Dermis microvascular lymphatic vessel endothelial cell (primary cell): Measurements from ENCODE around the gene CT47C1. TPM values are rescaled to one million over a fixed set of nuclear protein-coding genes. Genes with fewer than 3 reads are reported as not detected.

ENCODE experiments used
- DNase-seq, 2 donors: peaks; one replicate each; pipeline versions ENCODE4 v3.0.0 to v3.0.0-alpha.2; 2010; ENCODE audit warnings: low read depth in 2 of 2
- total RNA-seq: library from RNA; depleted of rRNA; stranded (reverse); fragments of >200 nt; gene quantifications from 2 replicates; pipeline ENCODE4 v1.2.1, GENCODE V29; 2014

CT47C1 gene
- total RNA-seq, 1 donor from 2014 or later, result not detected

DNA sequence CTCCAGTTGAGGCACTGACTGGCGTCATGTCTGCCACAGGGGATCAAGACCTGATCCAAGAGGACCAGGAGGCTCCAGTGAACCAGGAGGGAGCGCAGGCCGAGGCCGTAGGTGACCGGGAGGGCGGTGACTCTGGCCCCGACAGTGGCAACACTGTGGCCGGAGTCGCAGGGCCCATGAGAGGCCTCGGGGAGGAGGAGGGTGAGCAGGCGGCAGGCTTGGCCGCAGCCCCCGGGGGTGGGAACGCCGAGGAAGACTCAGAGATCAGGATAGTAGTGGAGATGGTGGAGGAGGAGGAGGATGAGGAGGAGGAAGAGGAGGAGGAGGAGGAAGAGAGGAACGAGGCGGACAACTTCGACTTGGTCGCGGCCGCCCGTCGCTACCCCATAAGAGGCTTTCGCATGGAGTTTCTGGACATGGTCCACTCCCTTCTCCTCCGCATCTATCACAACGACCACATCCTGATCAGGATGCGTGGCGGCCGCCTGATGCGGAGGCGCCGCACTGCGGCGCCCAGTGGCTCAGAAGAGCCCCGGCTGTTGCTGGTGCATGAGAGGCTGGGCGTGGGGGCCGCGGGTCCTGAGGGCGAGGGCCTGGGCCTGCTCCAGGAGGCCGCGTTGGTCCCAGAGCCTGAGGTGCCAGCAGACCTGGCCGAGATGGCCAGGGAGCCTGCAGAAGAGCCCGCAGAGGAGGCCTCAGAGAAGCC, 560 bp downstream of the CT47C1 start:
- DNase-seq, result no peak

- no peak for DNase-seq
These were observed 1.1 kb downstream of the CT47C1 start for GRCh38 chrX:119073911-119074310.

- DNase-seq, result no peak
These were observed 2.7 kb downstream of the CT47C1 start for GRCh38 chrX:119075270-119076025.

- no peak for DNase-seq
These were observed 9.5 kb downstream of the CT47C1 start for GRCh38 chrX:119082278-119082677.

DNA sequence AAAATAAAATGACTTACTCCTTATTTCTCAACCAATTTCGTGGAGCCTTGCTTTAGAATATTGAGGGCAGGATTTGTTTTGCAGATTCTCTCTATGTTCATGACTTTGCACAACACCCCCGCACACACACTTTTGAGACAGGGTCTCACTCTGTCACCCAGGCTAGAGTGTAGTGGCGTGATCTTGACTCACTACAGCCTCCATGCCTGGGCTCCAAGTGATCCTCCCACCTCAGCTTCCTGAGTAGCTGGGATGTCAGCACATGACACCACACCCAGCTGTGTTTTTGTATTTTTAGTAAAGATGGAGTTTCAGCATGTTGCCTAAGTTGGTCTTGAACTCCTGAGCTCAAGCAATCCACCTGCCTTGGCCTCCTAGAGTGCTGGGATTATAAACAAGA, 12.0 kb downstream of the CT47C1 start:
- no peak for DNase-seq

GRCh38 chrX:119087121-119087520, 14.3 kb downstream of the CT47C1 start:
- DNase-seq, result no peak

DNA sequence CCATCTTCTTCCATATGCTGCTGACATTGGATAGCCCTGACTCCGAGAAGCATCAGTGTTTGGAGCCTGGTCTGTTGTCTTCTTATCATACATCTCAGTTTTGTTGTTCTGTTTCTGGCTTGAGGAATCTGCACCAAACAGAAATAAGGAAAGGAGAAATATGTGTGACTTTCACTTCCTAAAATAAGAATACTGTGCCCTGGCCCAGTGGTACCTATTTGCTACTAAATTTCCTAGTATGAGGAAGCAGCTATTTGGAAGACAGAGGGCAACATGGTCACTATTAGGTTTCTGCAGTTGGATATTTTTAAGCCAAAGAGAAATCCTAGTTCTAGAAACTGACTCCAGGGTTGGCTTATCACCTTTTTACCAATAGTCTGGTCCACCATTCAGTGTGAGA, 16.8 kb downstream of the CT47C1 start:
- DNase-seq, result no peak

- DNase-seq, result no peak
These were observed 17.8 kb downstream of the CT47C1 start for GRCh38 chrX:119090627-119091026.

- no peak for DNase-seq
These were observed 21.4 kb downstream of the CT47C1 start for GRCh38 chrX:119093991-119094735.

DNA sequence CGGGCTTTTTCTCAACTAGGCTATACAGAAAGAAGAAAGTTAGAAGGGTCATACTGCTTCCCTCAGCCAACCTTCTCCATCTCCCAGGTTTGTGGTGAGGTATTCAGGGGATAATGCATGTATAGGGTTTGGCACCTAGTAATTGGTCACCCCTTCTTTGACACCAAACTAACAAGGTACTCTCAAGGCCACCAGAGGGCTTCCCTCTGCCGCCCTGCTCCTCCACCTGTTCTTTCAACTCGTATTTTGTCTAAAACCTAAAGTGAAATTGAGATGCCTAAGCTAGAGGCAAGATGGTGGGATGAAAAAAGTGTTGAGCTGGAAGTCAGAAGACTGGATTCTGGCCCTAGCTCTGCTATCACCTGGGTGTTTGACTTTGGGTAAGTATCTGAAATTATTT, 22.0 kb downstream of the CT47C1 start:
- no peak for DNase-seq

- DNase-seq, result no peak
These were observed 23.1 kb downstream of the CT47C1 start for GRCh38 chrX:119095936-119096335.

GRCh38 chrX:119101168-119101567, 28.4 kb downstream of the CT47C1 start:
- no peak for DNase-seq

GRCh38 chrX:119105826-119106225, 33.0 kb downstream of the CT47C1 start:
- no peak for DNase-seq

DNA sequence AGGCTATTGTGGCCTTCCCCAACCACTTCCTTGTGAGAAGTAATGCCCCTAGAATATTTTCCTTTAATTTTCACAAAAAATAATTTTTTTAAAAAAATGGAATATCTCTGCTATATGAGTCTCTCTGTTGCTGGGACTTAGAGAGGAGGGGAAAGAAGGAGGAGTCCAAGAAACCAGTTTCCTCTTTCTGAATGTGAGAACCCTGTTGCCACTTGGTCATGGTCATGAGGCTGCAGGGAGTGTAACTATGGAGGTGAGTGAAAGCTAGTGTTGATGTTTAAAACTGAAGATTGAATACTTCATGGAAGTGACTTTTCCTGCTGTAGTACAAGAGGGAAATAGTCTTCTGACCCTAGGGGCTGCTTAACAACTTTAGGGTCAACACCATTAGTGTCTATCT, 34.4 kb downstream of the CT47C1 start:
- no peak for DNase-seq

DNA sequence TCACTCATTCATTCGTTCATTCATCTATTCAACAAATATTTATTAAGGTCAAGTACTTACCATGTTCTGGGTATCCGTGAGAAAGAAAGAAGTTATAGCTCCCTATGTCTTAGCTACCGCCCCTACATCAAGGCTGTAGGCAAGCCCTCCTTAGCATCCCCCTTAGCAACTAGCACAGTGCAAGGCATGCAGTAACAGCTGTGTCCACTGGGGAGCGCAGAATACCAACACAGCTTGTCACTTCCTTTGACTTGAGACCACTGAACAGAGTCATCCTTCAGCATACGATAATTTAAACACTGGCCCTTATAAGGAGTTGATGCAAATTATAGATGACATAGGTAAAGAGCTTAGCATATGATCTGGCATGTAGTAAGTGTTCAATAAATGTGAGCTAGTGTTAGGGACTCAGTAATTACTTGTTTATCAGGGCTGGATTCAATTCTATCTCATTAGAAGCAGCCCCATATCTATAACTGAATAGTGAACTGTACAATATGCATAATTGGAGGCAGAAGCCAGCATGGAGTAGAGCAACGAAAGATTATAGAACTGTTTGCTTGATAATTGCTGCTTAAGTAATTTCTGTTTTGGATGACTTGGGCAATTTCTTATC, 46.1 kb downstream of the CT47C1 start:
- peak; percentile 3 to 52 for DNase-seq

DNA sequence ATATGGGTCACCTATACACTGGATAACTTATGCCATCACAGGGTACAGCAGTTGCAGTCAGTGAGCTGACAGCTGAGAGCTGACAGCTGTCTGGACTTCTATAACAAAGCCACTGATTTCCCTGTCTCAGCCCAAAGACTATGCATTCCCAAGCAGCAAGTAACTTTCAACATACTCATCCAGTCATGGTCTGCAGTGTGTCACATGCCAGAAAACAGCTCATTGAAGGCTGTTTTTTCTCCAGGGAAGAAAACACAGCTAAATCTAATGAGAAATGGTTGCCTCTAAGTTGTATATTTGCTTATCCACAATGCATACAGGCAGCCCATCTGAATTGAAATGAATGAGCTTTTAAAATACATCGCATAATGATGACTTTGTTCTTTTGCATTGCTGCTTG, 48.5 kb downstream of the CT47C1 start:
- no peak for DNase-seq

Other genes with a start within 250 kb of the CT47C1 start
- gene ZCCHC12, start 249.2 kb upstream of the CT47C1 start, total RNA-seq, result under 0.01 TPM in 1 of 2 replicates, not detected in the other
- 21.1 and 38.4 TPM in 2 replicates for gene LONRF3, start 98.4 kb upstream of the CT47C1 start, total RNA-seq
- not detected in 2 replicates for gene KIAA1210, start 54.8 kb downstream of the CT47C1 start, total RNA-seq
- 72.7 and 80.5 TPM in 2 replicates for gene PGRMC1, start 163.3 kb downstream of the CT47C1 start, total RNA-seq